CD14-positive monocyte (primary cell): ENCODE measurements around the gene ZBTB7C. TPM values are rescaled to one million over a fixed set of nuclear protein-coding genes. Genes with fewer than 3 reads are reported as not detected.

Experiments used
- DNase-seq, 3 donors: peaks; one replicate each; pipeline ENCODE4 v3.0.0-alpha.2; 2011 to 2022
- H2AFZ ChIP-seq: 2 replicates; pipeline ENCODE4 v1.6.0; 2012; ENCODE audit warnings: mild to moderate bottlenecking, low read depth, low read length, inconsistent platforms; ENCODE audit not compliant: insufficient read depth, poor library complexity, severe bottlenecking
- H3K27ac ChIP-seq, 2 donors: 1 replicate in 1 of 2; 2 replicates in 1 of 2; pipeline ENCODE4 v1.5.1; 2012 to 2013; ENCODE audit warnings: low read length in 2 of 2, control low read depth in 1 of 2, inconsistent platforms in 1 of 2, low read depth in 1 of 2, mild to moderate bottlenecking in 1 of 2
- H3K27me3 ChIP-seq, 2 donors: one replicate each; pipeline versions ENCODE4 v1.6.0 to v1.6.1; 2011 to 2013; ENCODE audit warnings: low read length in 2 of 2; ENCODE audit not compliant: control insufficient read depth in 2 of 2, insufficient read depth in 2 of 2
- H3K36me3 ChIP-seq, 2 donors: replicated peaks in 1 of 2; 1 replicate in 1 of 2; 2 replicates in 1 of 2; pipeline versions ENCODE4 v1.5.1 to v1.6.1; 2012 to 2013; ENCODE audit warnings: low read length in 2 of 2, control low read depth in 1 of 2, inconsistent platforms in 1 of 2, mild to moderate bottlenecking in 1 of 2; ENCODE audit not compliant: insufficient read depth in 2 of 2, control insufficient read depth in 1 of 2
- H3K4me1 ChIP-seq, 2 donors: 1 replicate in 1 of 2; 2 replicates in 1 of 2; pipeline versions ENCODE4 v1.5.1 to v1.6.1; 2012 to 2013; ENCODE audit warnings: low read length in 2 of 2, control low read depth in 1 of 2, inconsistent platforms in 1 of 2, mild to moderate bottlenecking in 1 of 2, moderate library complexity in 1 of 2; ENCODE audit not compliant: insufficient read depth in 2 of 2, control insufficient read depth in 1 of 2
- H3K4me2 ChIP-seq: replicated peaks from 2 replicates; pipeline ENCODE3; 2012; ENCODE audit warnings: low read length, moderate library complexity, mild to moderate bottlenecking; ENCODE audit not compliant: poor library complexity, severe bottlenecking; ENCODE audit errors: extremely low read depth
- H3K4me3 ChIP-seq, 3 experiments: fragments of 200-600 bp in 1 of 3; sonication (generic) in 1 of 3; replicated peaks in 1 of 3; 1 replicate in 2 of 3; 2 replicates in 1 of 3; pipeline ENCODE4 v1.5.1; 2011 to 2013; ENCODE audit warnings: low read length in 3 of 3, mild to moderate bottlenecking in 3 of 3, control low read depth in 2 of 3, low read depth in 2 of 3, inconsistent platforms in 1 of 3, moderate library complexity in 1 of 3
- H3K79me2 ChIP-seq: 2 replicates; pipeline ENCODE4 v1.6.0; 2012; ENCODE audit warnings: mild to moderate bottlenecking, control low read depth, inconsistent platforms, low read length, moderate library complexity; ENCODE audit not compliant: insufficient read depth
- H3K9ac ChIP-seq: 2 replicates; pipeline ENCODE4 v1.6.0; 2017; ENCODE audit warnings: low read length, mild to moderate bottlenecking; ENCODE audit not compliant: insufficient read depth, poor library complexity, severe bottlenecking
- H3K9me3 ChIP-seq, 2 donors: replicated peaks in 1 of 2; 1 replicate in 1 of 2; 2 replicates in 1 of 2; pipeline versions ENCODE4 v1.5.1 to v1.6.1; 2012 to 2013; ENCODE audit warnings: low read length in 2 of 2, control low read depth in 1 of 2; ENCODE audit not compliant: control insufficient read depth in 1 of 2, insufficient read depth in 1 of 2
- H4K20me1 ChIP-seq: 2 replicates; pipeline ENCODE4 v1.6.0; 2012; ENCODE audit warnings: mild to moderate bottlenecking, low read length, control low read depth, moderate library complexity; ENCODE audit not compliant: insufficient read depth
- H3K27ac Mint-ChIP-seq, 7 donors: one replicate each; pipeline ENCODE4 v1.8.0; 2020; ENCODE audit warnings: mild to moderate bottlenecking in 7 of 7, mixed read lengths in 7 of 7, moderate library complexity in 6 of 7, inconsistent platforms in 2 of 7
- H3K27me3 Mint-ChIP-seq, 3 donors: one replicate each; pipeline ENCODE4 v1.8.0; 2021 to 2022; ENCODE audit warnings: low read depth in 3 of 3, mild to moderate bottlenecking in 3 of 3, mixed read lengths in 3 of 3, moderate library complexity in 3 of 3, inconsistent platforms in 1 of 3
- H3K36me3 Mint-ChIP-seq, 2 donors: one replicate each; pipeline ENCODE4 v1.8.0; 2020; ENCODE audit warnings: mixed read lengths in 2 of 2, inconsistent platforms in 1 of 2, mild to moderate bottlenecking in 1 of 2
- H3K4me1 Mint-ChIP-seq: one replicate; pipeline ENCODE4 v1.8.0; 2020; ENCODE audit warnings: mild to moderate bottlenecking, mixed read lengths
- H3K4me3 Mint-ChIP-seq, 2 donors: one replicate each; pipeline ENCODE4 v1.8.0; 2020; ENCODE audit warnings: mild to moderate bottlenecking in 2 of 2, mixed read lengths in 2 of 2, moderate library complexity in 1 of 2
- H3K9me3 Mint-ChIP-seq, 7 donors: one replicate each; pipeline ENCODE4 v1.8.0; 2020 to 2022; ENCODE audit warnings: mixed read lengths in 7 of 7, mild to moderate bottlenecking in 6 of 7, moderate library complexity in 6 of 7, inconsistent platforms in 2 of 7
- WGBS: methylation state at CpG from one replicate; pipeline ENCODE4 v1.1.5; 2013; ENCODE audit warnings: missing lambda C conversion rate; ENCODE audit not compliant: insufficient coverage; 5-methylcytosine and 5-hydroxymethylcytosine counted together
- intact Hi-C, 2 donors: fragments of 100-400 bp; cut with micrococcal nuclease; formaldehyde crosslinking; loops; one replicate each; pipeline versions ENCODE4 v1.15.0 to v1.15.1; 2023
- polyA plus RNA-seq, 3 donors: library from polyadenylated mRNA; depleted of rRNA in 1 of 3; unstranded in 2 of 3; stranded (reverse) in 1 of 3; fragments of 300-500 nt in 2 of 3; fragments of >200 nt in 1 of 3; fragmentation: Illumina TruSeq in 2 of 3; gene quantifications; 1 replicate in 2 of 3; 2 replicates in 1 of 3; pipeline ENCODE4 v1.2.3, GENCODE V29; 2012 to 2021
- TF ChIP-seq, protein P1 (sequence below): fragments of 200-600 bp; IDR thresholded peaks from one replicate; pipeline ENCODE4 v1.8.0; 2022; ENCODE audit warnings: antibody characterized with exemption, mild to moderate bottlenecking

Gene ZBTB7C
- polyA plus RNA-seq, 3 donors, result 0.03 to 0.09 TPM; not detected in 1

DNA sequence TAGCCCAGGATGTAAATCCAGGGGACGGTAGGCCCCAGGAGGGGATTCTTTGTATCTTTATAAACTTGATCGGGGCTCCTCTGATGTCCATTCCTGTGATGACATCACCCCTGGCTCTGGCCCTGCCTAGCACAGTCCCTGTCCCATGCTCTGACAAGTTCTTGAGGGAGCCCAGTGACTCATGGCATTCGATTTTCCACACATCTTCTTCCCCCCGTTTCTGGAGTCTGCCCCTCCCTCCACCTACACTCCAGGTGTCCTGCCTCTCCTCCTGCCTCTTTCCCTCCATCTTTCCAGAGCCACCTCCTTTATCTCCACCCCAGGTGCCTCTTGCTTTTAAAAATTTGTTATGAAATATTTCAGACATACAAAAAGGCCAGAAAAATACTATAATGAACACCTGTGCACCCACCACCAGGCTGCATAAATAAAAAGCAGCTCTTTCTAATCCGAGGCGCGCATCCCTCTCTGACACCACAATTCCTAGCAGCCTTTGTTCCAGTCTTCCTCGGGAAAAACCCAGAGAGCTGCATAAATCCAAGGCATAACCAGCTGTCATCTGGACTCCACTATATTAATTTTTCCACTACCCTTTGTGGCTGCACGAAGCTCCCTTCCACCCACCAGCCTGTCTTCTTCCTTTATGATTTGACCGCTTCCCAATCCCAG is 207.7 kb downstream of the ZBTB7C start:
- H3K36me3 Mint-ChIP-seq, result no peaks in the 10 kb centered on the region
- intact Hi-C loops, result no loop called here
- no peak overlapping the region for H3K4me3 Mint-ChIP-seq
- peaks cover 18 to 40% (median 19%) of the 10 kb centered on the region in 3 donors for H3K27me3 Mint-ChIP-seq
- Histone ChIP-seq H3K79me2 (no peaks in the 10 kb centered on the region), H4K20me1 (no peaks in the 10 kb centered on the region), H2AFZ (no peak overlapping the region), H3K27ac (no peak overlapping the region), H3K36me3 (no peaks in the 10 kb centered on the region), H3K27me3 (peaks cover 0 to 4% of the 10 kb centered on the region in 2 donors), H3K4me1 (no peaks in the 10 kb centered on the region), H3K4me2 (no peak overlapping the region), H3K9me3 (no peaks in the 10 kb centered on the region), H3K9ac (no peak overlapping the region), H3K4me3 (no peak overlapping the region)
- TF ChIP-seq, protein P1, sequence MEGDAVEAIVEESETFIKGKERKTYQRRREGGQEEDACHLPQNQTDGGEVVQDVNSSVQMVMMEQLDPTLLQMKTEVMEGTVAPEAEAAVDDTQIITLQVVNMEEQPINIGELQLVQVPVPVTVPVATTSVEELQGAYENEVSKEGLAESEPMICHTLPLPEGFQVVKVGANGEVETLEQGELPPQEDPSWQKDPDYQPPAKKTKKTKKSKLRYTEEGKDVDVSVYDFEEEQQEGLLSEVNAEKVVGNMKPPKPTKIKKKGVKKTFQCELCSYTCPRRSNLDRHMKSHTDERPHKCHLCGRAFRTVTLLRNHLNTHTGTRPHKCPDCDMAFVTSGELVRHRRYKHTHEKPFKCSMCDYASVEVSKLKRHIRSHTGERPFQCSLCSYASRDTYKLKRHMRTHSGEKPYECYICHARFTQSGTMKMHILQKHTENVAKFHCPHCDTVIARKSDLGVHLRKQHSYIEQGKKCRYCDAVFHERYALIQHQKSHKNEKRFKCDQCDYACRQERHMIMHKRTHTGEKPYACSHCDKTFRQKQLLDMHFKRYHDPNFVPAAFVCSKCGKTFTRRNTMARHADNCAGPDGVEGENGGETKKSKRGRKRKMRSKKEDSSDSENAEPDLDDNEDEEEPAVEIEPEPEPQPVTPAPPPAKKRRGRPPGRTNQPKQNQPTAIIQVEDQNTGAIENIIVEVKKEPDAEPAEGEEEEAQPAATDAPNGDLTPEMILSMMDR, result no peak
- no peak for DNase-seq
- H3K9me3 Mint-ChIP-seq, result peaks cover 0 to 5% (median 0%) of the 10 kb centered on the region in 7 donors
- no peaks in the 10 kb centered on the region for H3K4me1 Mint-ChIP-seq
- WGBS, result 83% methylated on average over 7 of the region's 10 CpGs
- H3K27ac Mint-ChIP-seq, result no peak overlapping the region

GRCh38 chr18:48200631-48201336 is 208.4 kb downstream of the ZBTB7C start:
- Mint-ChIP-seq H3K9me3 (peaks cover 0 to 5% (median 0%) of the 10 kb centered on the region in 7 donors), H3K4me3 (no peak overlapping the region), H3K36me3 (no peaks in the 10 kb centered on the region), H3K27me3 (peaks cover 21 to 44% (median 21%) of the 10 kb centered on the region in 3 donors), H3K27ac (no peak overlapping the region), H3K4me1 (no peaks in the 10 kb centered on the region)
- no peak overlapping the region for H3K9ac ChIP-seq
- TF ChIP-seq, protein P1, result no peak
- intact Hi-C loops, result no loop called here
- H3K4me3 ChIP-seq, result no peak overlapping the region
- no peaks in the 10 kb centered on the region for H3K4me1 ChIP-seq
- no peak overlapping the region for H3K27ac ChIP-seq
- no peak overlapping the region for H2AFZ ChIP-seq
- no peaks in the 10 kb centered on the region for H3K9me3 ChIP-seq
- no peak for DNase-seq
- H3K36me3 ChIP-seq, result no peaks in the 10 kb centered on the region
- 88% methylated on average over 6 of the region's 11 CpGs for WGBS
- H3K27me3 ChIP-seq, result peaks cover 0 to 4% of the 10 kb centered on the region in 2 donors
- H3K79me2 ChIP-seq, result no peaks in the 10 kb centered on the region
- H4K20me1 ChIP-seq, result no peaks in the 10 kb centered on the region
- no peak overlapping the region for H3K4me2 ChIP-seq
